NCI-H82 treated with DMSO at 0.1 percent for 48 hours (cell line): ENCODE data around the gene ADPGK.

Experiments
- DNase-seq: peaks from one replicate; lab custom pipeline; 2025; ENCODE audit not compliant: unreplicated experiment; lab: John Stamatoyannopoulos, UW

ADPGK gene

GRCh38 chr15:72790302-72790910 is 6.8 kb upstream of the ADPGK start:
- DNase-seq = no peak

GRCh38 chr15:72787526-72787925 is 4.0 kb upstream of the ADPGK start:
- DNase-seq = no peak

- no peak for DNase-seq
Measured at GRCh38 chr15:72786676-72787345, 3.3 kb upstream of the ADPGK start.

GRCh38 chr15:72786242-72786641 is 2.7 kb upstream of the ADPGK start:
- DNase-seq = no peak

GRCh38 chr15:72785841-72786240 is 2.3 kb upstream of the ADPGK start:
- DNase-seq = no peak

- no peak for DNase-seq
Measured at GRCh38 chr15:72785432-72785831, 1.9 kb upstream of the ADPGK start.

GRCh38 chr15:72784456-72784876 is 908 bp upstream of the ADPGK start:
- DNase-seq = no peak

- no peak for DNase-seq
Measured at GRCh38 chr15:72783004-72783639, 436 bp downstream of the ADPGK start.

- no peak for DNase-seq
Measured at GRCh38 chr15:72782274-72783003, 1.1 kb downstream of the ADPGK start.

- DNase-seq = no peak
Measured at GRCh38 chr15:72781631-72782030, 1.9 kb downstream of the ADPGK start.

- DNase-seq = no peak
Measured at GRCh38 chr15:72778796-72779195, 4.8 kb downstream of the ADPGK start.

- no peak for DNase-seq
Measured at GRCh38 chr15:72774696-72775383, 8.7 kb downstream of the ADPGK start.

GRCh38 chr15:72771329-72771725 is 12.2 kb downstream of the ADPGK start:
- no peak for DNase-seq

- DNase-seq = no peak
Measured at GRCh38 chr15:72770673-72771328, 12.8 kb downstream of the ADPGK start.

GRCh38 chr15:72766780-72767179 is 16.8 kb downstream of the ADPGK start:
- no peak for DNase-seq

GRCh38 chr15:72766025-72766424 is 17.5 kb downstream of the ADPGK start:
- no peak for DNase-seq

GRCh38 chr15:72764656-72765055 is 18.9 kb downstream of the ADPGK start:
- DNase-seq = no peak

GRCh38 chr15:72760590-72761260 is 22.8 kb downstream of the ADPGK start:
- DNase-seq = no peak

- no peak for DNase-seq
Measured at GRCh38 chr15:72758182-72758581, 25.4 kb downstream of the ADPGK start.

GRCh38 chr15:72754096-72754495 is 29.5 kb downstream of the ADPGK start:
- DNase-seq = no peak
